ENCODE measurements around the gene CAMSAP2. TPM values are rescaled to one million over a fixed set of nuclear protein-coding genes. Genes with fewer than 3 reads are reported as not detected.

Gene CAMSAP2
- total RNA-seq, 4 donors from 2014 or later: 4.9 to 21.5 (median 8.1) TPM

- H3K27me3 ChIP-seq: no peaks in the 10 kb centered on the region
- no peaks in the 10 kb centered on the region for H3K4me1 ChIP-seq
- no peak overlapping the region for H3K4me3 ChIP-seq
- TF ChIP-seq CTCF (IDR thresholded peaks at IDR 0.05) (no peak), POLR2A (IDR thresholded peaks at IDR 0.05) (no peak)
- H3K36me3 ChIP-seq: no peaks in the 10 kb centered on the region
- DNase-seq: no peak
- no peak overlapping the region for H3K27ac ChIP-seq
- no peaks in the 10 kb centered on the region for H3K9me3 ChIP-seq
Measured at GRCh38 chr1:200751717-200752116, 13.0 kb downstream of the CAMSAP2 start.

GRCh38 chr1:200753650-200754198 lies 15.0 kb downstream of the CAMSAP2 start:
- Histone ChIP-seq H3K4me3 (no peak overlapping the region), H3K27ac (no peak overlapping the region), H3K9me3 (no peaks in the 10 kb centered on the region), H3K36me3 (no peaks in the 10 kb centered on the region), H3K4me1 (no peaks in the 10 kb centered on the region), H3K27me3 (no peaks in the 10 kb centered on the region)
- TF ChIP-seq CTCF (IDR thresholded peaks at IDR 0.05) (no peak), POLR2A (IDR thresholded peaks at IDR 0.05) (no peak)
- DNase-seq: no peak

GRCh38 chr1:200755456-200755855 lies 16.8 kb downstream of the CAMSAP2 start:
- no peaks in the 10 kb centered on the region for H3K27me3 ChIP-seq
- H3K4me3 ChIP-seq: no peak overlapping the region
- TF ChIP-seq POLR2A (IDR thresholded peaks at IDR 0.05): no peak
- no peak for TF ChIP-seq CTCF (IDR thresholded peaks at IDR 0.05)
- H3K4me1 ChIP-seq: no peaks in the 10 kb centered on the region
- DNase-seq: no peak
- no peaks in the 10 kb centered on the region for H3K9me3 ChIP-seq
- no peaks in the 10 kb centered on the region for H3K36me3 ChIP-seq
- H3K27ac ChIP-seq: no peak overlapping the region

GRCh38 chr1:200762089-200762488 lies 23.4 kb downstream of the CAMSAP2 start:
- Histone ChIP-seq H3K27ac (no peak overlapping the region), H3K4me1 (no peaks in the 10 kb centered on the region), H3K4me3 (no peak overlapping the region), H3K36me3 (no peaks in the 10 kb centered on the region), H3K27me3 (no peaks in the 10 kb centered on the region), H3K9me3 (no peaks in the 10 kb centered on the region)
- DNase-seq: no peak
- TF ChIP-seq POLR2A (IDR thresholded peaks at IDR 0.05) (no peak), CTCF (IDR thresholded peaks at IDR 0.05) (no peak)

GRCh38 chr1:200767321-200767720 lies 28.6 kb downstream of the CAMSAP2 start:
- Histone ChIP-seq H3K27ac (no peak overlapping the region), H3K36me3 (no peaks in the 10 kb centered on the region)

More at GRCh38 chr1:200767321-200767720, 28.6 kb downstream of the CAMSAP2 start:
- H3K9me3 ChIP-seq: no peaks in the 10 kb centered on the region
- TF ChIP-seq CTCF (IDR thresholded peaks at IDR 0.05): no peak
- no peak for TF ChIP-seq POLR2A (IDR thresholded peaks at IDR 0.05)
- H3K4me3 ChIP-seq: no peak overlapping the region
- DNase-seq: no peak
- no peaks in the 10 kb centered on the region for H3K4me1 ChIP-seq
- no peaks in the 10 kb centered on the region for H3K27me3 ChIP-seq
